H1 (cell line): Measurements from ENCODE around the gene C1orf74. TPM values are rescaled to one million over a fixed set of nuclear protein-coding genes. Genes with fewer than 3 reads are reported as not detected.

ENCODE experiments used
- CTCF ChIA-PET: fragments of 300-600 bp; sonication (Branson Sonifier 250); formaldehyde crosslinking; loops from one replicate; lab custom pipeline; 2021; ENCODE audit not compliant: partially characterized antibody; lab: Charles Lee
- POLR2A ChIA-PET: fragments of 300-600 bp; sonication (Branson Sonifier 250); formaldehyde crosslinking; loops from one replicate; lab custom pipeline; 2021; ENCODE audit warnings: inconsistent platforms; ENCODE audit not compliant: partially characterized antibody; lab: Charles Lee
- DNase-seq, 2 experiments: peaks; one replicate each; pipeline versions ENCODE4 v3.0.0 to v3.0.0-alpha.2; 2010 to 2022; ENCODE audit warnings: low spot score in 2 of 2, low read depth in 1 of 2, mixed read lengths in 1 of 2
- FAIRE-seq: peaks from 2 replicates; lab custom pipeline; 2011; peaks lifted over from hg19 to GRCh38; lab: Jason Lieb, UNC
- H2AFZ ChIP-seq: 2 replicates; pipeline ENCODE4 v1.8.1; 2012; ENCODE audit warnings: low read length, inconsistent platforms
- H2AK5ac ChIP-seq: 2 replicates; pipeline ENCODE4 v1.6.1; 2013; ENCODE audit warnings: low read depth, low read length
- H2BK120ac ChIP-seq: replicated peaks from 2 replicates; pipeline ENCODE3; 2013; ENCODE audit warnings: low read depth, low read length, inconsistent platforms
- H2BK12ac ChIP-seq: 2 replicates; pipeline ENCODE4 v1.6.1; 2013; ENCODE audit warnings: low read depth, low read length
- H2BK15ac ChIP-seq: 2 replicates; pipeline ENCODE4 v1.6.1; 2013; ENCODE audit warnings: low read length
- H2BK20ac ChIP-seq: 2 replicates; pipeline ENCODE4 v1.6.1; 2013; ENCODE audit warnings: low read length
- H2BK5ac ChIP-seq: 2 replicates; pipeline ENCODE4 v1.6.1; 2013; ENCODE audit warnings: low read depth, low read length
- H3K14ac ChIP-seq: 2 replicates; pipeline ENCODE4 v1.6.1; 2013; ENCODE audit warnings: inconsistent platforms; ENCODE audit not compliant: insufficient read length
- H3K18ac ChIP-seq: 2 replicates; pipeline ENCODE4 v1.6.1; 2013; ENCODE audit warnings: low read length; ENCODE audit errors: extremely low read depth
- H3K23ac ChIP-seq: 2 replicates; pipeline ENCODE4 v1.6.1; 2013; ENCODE audit warnings: inconsistent platforms; ENCODE audit not compliant: insufficient read length
- H3K23me2 ChIP-seq: 2 replicates; pipeline ENCODE4 v1.6.1; 2013; ENCODE audit warnings: low read depth, low read length
- H3K27ac ChIP-seq: 2 replicates; pipeline ENCODE4 v1.6.1; 2011; ENCODE audit warnings: low read depth, low read length, inconsistent platforms
- H3K27me3 ChIP-seq, 4 experiments: replicated peaks in 1 of 4; 1 replicate in 1 of 4; 2 replicates in 3 of 4; pipeline versions ENCODE4 v1.6.1 to v1.8.1; 2011 to 2013; ENCODE audit warnings: low read length in 3 of 4, mild to moderate bottlenecking in 3 of 4, inconsistent platforms in 2 of 4, mixed read lengths in 2 of 4, moderate library complexity in 1 of 4; ENCODE audit not compliant: control insufficient read depth in 3 of 4, insufficient read depth in 3 of 4; ENCODE audit errors: extremely low read depth in 1 of 4
- H3K36me3 ChIP-seq, 4 experiments: 2 replicates each; pipeline versions ENCODE4 v1.6.1 to v1.8.1; 2011 to 2013; ENCODE audit warnings: mild to moderate bottlenecking in 4 of 4, low read length in 3 of 4, moderate library complexity in 2 of 4, control low read depth in 1 of 4, inconsistent platforms in 1 of 4; ENCODE audit not compliant: insufficient read depth in 4 of 4, control insufficient read depth in 2 of 4
- H3K4ac ChIP-seq: replicated peaks from 2 replicates; pipeline ENCODE3; 2013; ENCODE audit warnings: low read length, low read depth, mixed read lengths, inconsistent platforms; ENCODE audit not compliant: insufficient read length
- H3K4me1 ChIP-seq, 4 experiments: replicated peaks in 1 of 4; 1 replicate in 1 of 4; 2 replicates in 3 of 4; pipeline versions ENCODE4 v1.6.1 to v1.8.1; 2011 to 2013; ENCODE audit warnings: low read length in 3 of 4, inconsistent platforms in 2 of 4, mixed read lengths in 1 of 4; ENCODE audit not compliant: insufficient read depth in 4 of 4, control insufficient read depth in 3 of 4
- H3K4me2 ChIP-seq, 2 experiments: 2 replicates each; pipeline versions ENCODE4 v1.6.1 to v1.8.1; 2011 to 2013; ENCODE audit warnings: low read depth in 2 of 2, low read length in 2 of 2, control low read depth in 1 of 2, inconsistent platforms in 1 of 2, mild to moderate bottlenecking in 1 of 2; ENCODE audit not compliant: insufficient read depth in 1 of 2
- H3K4me3 ChIP-seq, 4 experiments: fragments of 200-600, 300-600 bp in 1 of 4; sonication (generic), shearing (Covaris generic), sonication (Bioruptor Twin) in 1 of 4; 2 replicates each; pipeline versions ENCODE4 v1.5.1 to v1.8.1; 2011 to 2016; ENCODE audit warnings: low read length in 4 of 4, low read depth in 3 of 4, control low read depth in 2 of 4, inconsistent platforms in 2 of 4, mild to moderate bottlenecking in 2 of 4, mixed read lengths in 1 of 4, moderate library complexity in 1 of 4; ENCODE audit not compliant: insufficient read depth in 2 of 4; ENCODE audit errors: extremely low read depth in 1 of 4
- H3K56ac ChIP-seq: replicated peaks from 2 replicates; pipeline ENCODE3; 2013; ENCODE audit warnings: low read depth, mild to moderate bottlenecking, mixed read lengths, low read length, inconsistent platforms; ENCODE audit not compliant: insufficient read length
- H3K79me1 ChIP-seq: 2 replicates; pipeline ENCODE4 v1.6.1; 2013; ENCODE audit warnings: low read depth, low read length, control low read depth
- H3K79me2 ChIP-seq, 2 experiments: 2 replicates each; pipeline versions ENCODE4 v1.6.1 to v1.8.1; 2012 to 2013; ENCODE audit warnings: low read length in 2 of 2, mild to moderate bottlenecking in 2 of 2, inconsistent platforms in 1 of 2; ENCODE audit not compliant: insufficient read depth in 2 of 2, control insufficient read depth in 1 of 2
- H3K9ac ChIP-seq, 4 experiments: replicated peaks in 1 of 4; 1 replicate in 1 of 4; 2 replicates in 3 of 4; pipeline versions ENCODE4 v1.6.1 to v1.8.1; 2011 to 2013; ENCODE audit warnings: low read depth in 3 of 4, low read length in 3 of 4, control low read depth in 2 of 4, mild to moderate bottlenecking in 2 of 4, moderate library complexity in 2 of 4, inconsistent platforms in 1 of 4; ENCODE audit errors: extremely low read depth in 1 of 4
- H3K9me3 ChIP-seq, 2 experiments: 2 replicates each; pipeline versions ENCODE4 v1.6.1 to v1.8.1; 2012 to 2013; ENCODE audit warnings: mild to moderate bottlenecking in 2 of 2, moderate library complexity in 2 of 2, control low read depth in 1 of 2, inconsistent platforms in 1 of 2, low read depth in 1 of 2, low read length in 1 of 2, mixed read lengths in 1 of 2; ENCODE audit not compliant: insufficient read depth in 2 of 2
- H4K20me1 ChIP-seq, 2 experiments: replicated peaks in 1 of 2; 2 replicates each; pipeline versions ENCODE3 to v1.8.1; 2011 to 2013; ENCODE audit warnings: inconsistent platforms in 2 of 2, low read length in 2 of 2, mild to moderate bottlenecking in 1 of 2; ENCODE audit not compliant: insufficient read depth in 2 of 2, control insufficient read depth in 1 of 2
- H4K5ac ChIP-seq: 2 replicates; pipeline ENCODE4 v1.6.1; 2013; ENCODE audit warnings: low read length, low read depth, mixed read lengths, inconsistent platforms; ENCODE audit not compliant: insufficient read length
- H4K8ac ChIP-seq: 2 replicates; pipeline ENCODE4 v1.8.0; 2013; ENCODE audit warnings: mild to moderate bottlenecking, moderate library complexity, low read length, inconsistent platforms; ENCODE audit not compliant: insufficient read depth; ENCODE audit errors: extremely low read depth
- H4K91ac ChIP-seq: replicated peaks from 2 replicates; pipeline ENCODE3; 2013; ENCODE audit warnings: low read length, mixed read lengths, inconsistent platforms; ENCODE audit not compliant: insufficient read length
- CBX5 ChIP-seq: fragments of 300-800, 300-1000 bp; sonication (generic); IDR thresholded peaks from 2 replicates; pipeline ENCODE4 v1.7.1; 2016; ENCODE audit warnings: antibody characterized with exemption, low read length, low read depth
- JUND ChIP-seq: IDR thresholded peaks from 2 replicates; pipeline ENCODE4 v1.6.1; 2011; ENCODE audit warnings: mild to moderate bottlenecking, improper control_type of control experiment, low read length
- PHF8 ChIP-seq: fragments of 200-600 bp; sonication (generic); conservative IDR thresholded peaks from 2 replicates; pipeline ENCODE4 v1.7.1; 2012; ENCODE audit warnings: low read depth, mild to moderate bottlenecking, inconsistent platforms, low read length, moderate library complexity
- POU5F1 ChIP-seq: IDR thresholded peaks from 2 replicates; pipeline ENCODE4 v1.6.1; 2011; ENCODE audit warnings: low read depth, mild to moderate bottlenecking, low read length, moderate library complexity
- TAF7 ChIP-seq: optimal IDR thresholded peaks from 2 replicates; pipeline ENCODE3; 2011; ENCODE audit warnings: low read depth, mild to moderate bottlenecking, inconsistent platforms, low read length, moderate library complexity, borderline replicate concordance
- TBP ChIP-seq: IDR thresholded peaks from 2 replicates; pipeline ENCODE4 v1.6.1; 2011; ENCODE audit warnings: low read depth, low read length, improper control_type of control experiment
- TCF12 ChIP-seq: IDR thresholded peaks from 2 replicates; pipeline ENCODE4 v1.6.1; 2011; ENCODE audit warnings: low read depth, mild to moderate bottlenecking, low read length
- WGBS, 2 experiments: shearing (Covaris generic) in 1 of 2; methylation state at CpG; one replicate each; pipeline versions ENCODE4 v1.1.6 to v1.1.7; 2013 to 2015; ENCODE audit warnings: low lambda C conversion rate in 2 of 2, mixed read lengths in 2 of 2, inconsistent platforms in 1 of 2, low coverage in 1 of 2, missing lambda C conversion rate in 1 of 2; ENCODE audit not compliant: insufficient replicate concordance in 2 of 2, insufficient coverage in 1 of 2, insufficient read length in 1 of 2; ENCODE audit errors: extremely low coverage in 1 of 2, missing lambda C conversion rate in 1 of 2; 5-methylcytosine and 5-hydroxymethylcytosine counted together
- polyA plus RNA-seq, 7 experiments: library from polyadenylated mRNA; depleted of rRNA in 3 of 7; stranded (reverse) in 5 of 7; unstranded in 2 of 7; fragments of >200 nt in 5 of 7; fragments of 200-250 nt in 2 of 7; gene quantifications; 1 replicate in 5 of 7; 2 replicates in 1 of 7; 4 replicates in 1 of 7; pipeline versions ENCODE4 v1.2.1 to v1.2.3, GENCODE V29; 2011 to 2013; ENCODE audit warnings: missing spikeins in 2 of 7, mixed read lengths in 2 of 7
- total RNA-seq: library from RNA; stranded (reverse); fragmentation: NEBNext Ultra II Directional; extraction: Animal tissue kit (Norgen Biotek cat#: 25700); gene quantifications from 2 replicates; pipeline ENCODE4 v1.2.1, GENCODE V29; 2021

C1orf74 gene
- total and polyA plus RNA-seq, 2 of the 8 experiments (the other 6 are each of a cell fraction or from before 2014, with no cell fraction given) = 3.1 to 3.9 TPM

DNA sequence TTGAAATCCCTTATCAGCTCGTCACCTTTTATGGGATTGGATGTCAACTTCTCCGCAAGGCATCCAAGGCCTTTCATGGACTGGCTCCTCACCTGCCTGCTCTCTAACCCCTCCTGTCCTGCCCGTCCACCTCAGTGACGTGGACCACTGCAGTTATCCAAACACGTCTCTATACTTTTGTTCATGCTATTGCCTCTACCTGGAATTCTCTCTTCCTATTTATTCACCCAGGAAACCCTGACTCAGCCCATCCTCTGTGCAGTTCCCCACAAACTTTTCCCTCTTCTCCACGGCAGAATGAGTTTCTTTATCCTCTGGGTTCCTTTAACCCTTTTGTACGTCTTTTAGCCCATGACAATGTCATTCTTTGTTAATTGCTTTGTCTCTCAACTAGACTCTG is 38.3 kb upstream of the C1orf74 start:
- no peak overlapping the region for H3K18ac ChIP-seq
- no peaks in the 10 kb centered on the region for H3K23me2 ChIP-seq
- no peak overlapping the region for H3K56ac ChIP-seq
- no peaks in the 10 kb centered on the region for H3K9me3 ChIP-seq
- ChIA-PET CTCF (interaction anchor here (0.7 to 11.7 kb wide), 31 partner anchors 10 to 1313 kb away, joined by 3 to 254 read pairs (median 5); partner anchors contain the start of genes C1orf74 and IRF6), POLR2A (interaction anchor here (1.2 to 1.8 kb wide), 2 partner anchors 8 to 551 kb away, joined by 3 to 4 read pairs; no protein-coding TSS in a partner anchor)
- no peak overlapping the region for H2BK12ac ChIP-seq
- no peak for TF ChIP-seq POU5F1
- TF ChIP-seq TBP = no peak
- no peak for TF ChIP-seq JUND
- no peak for TF ChIP-seq PHF8
- no peak for TF ChIP-seq TCF12
- no peak for TF ChIP-seq CBX5
- no peak for TF ChIP-seq TAF7
- H2BK20ac ChIP-seq = no peak overlapping the region
- H2AK5ac ChIP-seq = no peak overlapping the region
- H3K79me1 ChIP-seq = no peaks in the 10 kb centered on the region
- no peak for FAIRE-seq
- no peaks in the 10 kb centered on the region for H4K20me1 ChIP-seq
- no peak overlapping the region for H2BK15ac ChIP-seq
- H3K4ac ChIP-seq = no peak overlapping the region
- no peak overlapping the region for H2BK5ac ChIP-seq
- H3K23ac ChIP-seq = no peak overlapping the region
- H4K5ac ChIP-seq = no peak overlapping the region
- no peak overlapping the region for H3K14ac ChIP-seq
- no peaks in the 10 kb centered on the region for H3K4me1 ChIP-seq
- no peaks in the 10 kb centered on the region; a peak in 1 of 7 replicates for H3K27me3 ChIP-seq
- no peak overlapping the region for H3K27ac ChIP-seq
- H2AFZ ChIP-seq = 0 out of 2 replicates have a peak overlapping the region, but pooled peaks have one; percentile 46
- H3K4me2 ChIP-seq = no peak overlapping the region
- H3K9ac ChIP-seq = no peak overlapping the region
- H4K8ac ChIP-seq = no peak overlapping the region
- no peak overlapping the region for H2BK120ac ChIP-seq
- 82% methylated on average over 7 of the region's 7 CpGs; no CpG with 5 or more reads in 1 of the 2 experiments for WGBS, 2 experiments
- no peak overlapping the region for H3K4me3 ChIP-seq
- peak in 1 of 2 experiments; percentile 32 for DNase-seq
- H3K79me2 ChIP-seq = no peaks in the 10 kb centered on the region
- no peaks in the 10 kb centered on the region for H3K36me3 ChIP-seq
- no peak overlapping the region for H4K91ac ChIP-seq
